AG09319 (cell line): ENCODE results near the gene FGD5.

ENCODE experiments used
- DNase-seq: peaks from one replicate; pipeline ENCODE4 v3.0.0-alpha.2; 2010; ENCODE audit warnings: low read depth; ENCODE audit errors: extremely low read depth
- TF ChIP-seq, protein P1 (sequence below): IDR thresholded peaks from 2 replicates; pipeline ENCODE4 v1.5.1; 2011; ENCODE audit warnings: low read depth, mild to moderate bottlenecking, inconsistent platforms, low read length, moderate library complexity

The FGD5 gene

DNA sequence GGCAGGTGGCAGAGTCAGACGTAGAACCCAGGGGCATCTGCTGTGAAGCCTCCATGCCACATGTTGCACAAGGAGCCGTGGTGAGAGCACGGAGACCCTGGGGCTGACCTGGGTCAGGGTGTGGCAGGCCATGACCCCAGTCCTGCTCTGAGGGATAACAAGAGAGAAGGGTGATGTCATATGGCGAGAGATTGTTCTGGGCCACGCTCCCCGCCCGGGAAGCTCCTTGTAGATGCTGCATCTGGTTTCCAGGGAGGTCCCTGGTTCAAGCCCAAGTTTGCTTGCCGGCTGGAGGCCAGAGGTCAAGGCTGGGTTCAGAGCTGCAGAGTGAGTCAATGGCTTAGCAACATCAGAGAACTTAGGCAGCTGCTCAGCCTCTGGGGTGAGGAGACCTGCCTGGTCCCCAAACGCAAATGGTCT lies 17.3 kb downstream of the FGD5 start:
- no peak for DNase-seq
- TF ChIP-seq, protein P1, sequence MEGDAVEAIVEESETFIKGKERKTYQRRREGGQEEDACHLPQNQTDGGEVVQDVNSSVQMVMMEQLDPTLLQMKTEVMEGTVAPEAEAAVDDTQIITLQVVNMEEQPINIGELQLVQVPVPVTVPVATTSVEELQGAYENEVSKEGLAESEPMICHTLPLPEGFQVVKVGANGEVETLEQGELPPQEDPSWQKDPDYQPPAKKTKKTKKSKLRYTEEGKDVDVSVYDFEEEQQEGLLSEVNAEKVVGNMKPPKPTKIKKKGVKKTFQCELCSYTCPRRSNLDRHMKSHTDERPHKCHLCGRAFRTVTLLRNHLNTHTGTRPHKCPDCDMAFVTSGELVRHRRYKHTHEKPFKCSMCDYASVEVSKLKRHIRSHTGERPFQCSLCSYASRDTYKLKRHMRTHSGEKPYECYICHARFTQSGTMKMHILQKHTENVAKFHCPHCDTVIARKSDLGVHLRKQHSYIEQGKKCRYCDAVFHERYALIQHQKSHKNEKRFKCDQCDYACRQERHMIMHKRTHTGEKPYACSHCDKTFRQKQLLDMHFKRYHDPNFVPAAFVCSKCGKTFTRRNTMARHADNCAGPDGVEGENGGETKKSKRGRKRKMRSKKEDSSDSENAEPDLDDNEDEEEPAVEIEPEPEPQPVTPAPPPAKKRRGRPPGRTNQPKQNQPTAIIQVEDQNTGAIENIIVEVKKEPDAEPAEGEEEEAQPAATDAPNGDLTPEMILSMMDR = no peak

DNA sequence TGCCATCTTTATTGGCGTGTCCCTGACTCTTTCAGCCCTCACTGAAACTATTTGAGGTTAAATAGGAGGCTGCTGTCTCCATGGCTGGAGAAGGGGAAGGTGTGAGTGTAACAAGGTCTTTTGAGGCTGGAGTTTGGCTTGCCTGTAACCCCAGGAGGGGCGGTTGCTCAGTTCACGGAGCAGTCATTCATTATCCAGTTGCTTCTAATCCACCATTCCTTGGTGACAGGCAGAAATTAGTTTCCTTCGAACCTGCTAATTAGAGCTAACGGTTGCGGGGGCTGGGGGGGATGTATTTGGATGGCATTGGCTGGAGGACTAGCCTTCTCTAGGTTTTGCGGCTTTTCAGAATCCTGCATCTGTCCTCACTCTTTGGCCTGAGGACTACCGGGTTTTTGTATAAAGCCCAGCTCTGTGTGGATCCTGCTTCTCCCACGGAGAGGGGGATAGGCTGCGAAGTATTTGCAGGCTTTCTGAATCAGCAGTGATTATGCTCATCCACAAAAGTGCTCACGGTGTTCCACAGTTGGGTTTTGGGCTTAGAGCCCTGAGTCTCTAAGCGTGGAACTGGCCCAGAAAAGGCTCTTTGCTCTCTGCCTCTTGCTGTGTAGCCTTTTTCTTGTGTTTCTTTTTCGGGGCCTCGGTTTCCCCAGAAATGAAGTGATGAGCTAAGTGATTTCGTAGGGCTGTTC lies 18.6 kb downstream of the FGD5 start:
- TF ChIP-seq, protein P1 = no peak
- no peak for DNase-seq

DNA sequence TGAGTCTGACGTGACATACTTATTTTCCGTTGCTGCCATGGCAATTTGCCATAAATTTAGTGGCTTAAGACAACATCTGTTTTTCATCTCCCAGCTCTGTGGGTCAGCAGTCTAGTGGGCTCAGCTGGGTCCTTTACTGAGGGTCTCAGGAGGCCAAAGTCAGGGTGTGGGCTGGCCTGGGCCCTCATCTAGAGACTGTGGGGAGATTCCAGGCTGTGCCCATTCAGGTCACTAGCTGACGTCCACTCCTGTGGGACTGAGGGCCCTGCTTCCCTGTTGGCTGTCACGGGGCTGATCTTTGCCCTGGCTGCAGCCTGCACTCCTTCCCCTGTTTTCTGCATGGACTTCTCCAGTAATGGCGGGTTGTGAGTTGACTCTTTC lies 19.1 kb downstream of the FGD5 start:
- DNase-seq = no peak
- TF ChIP-seq, protein P1 = no peak

DNA sequence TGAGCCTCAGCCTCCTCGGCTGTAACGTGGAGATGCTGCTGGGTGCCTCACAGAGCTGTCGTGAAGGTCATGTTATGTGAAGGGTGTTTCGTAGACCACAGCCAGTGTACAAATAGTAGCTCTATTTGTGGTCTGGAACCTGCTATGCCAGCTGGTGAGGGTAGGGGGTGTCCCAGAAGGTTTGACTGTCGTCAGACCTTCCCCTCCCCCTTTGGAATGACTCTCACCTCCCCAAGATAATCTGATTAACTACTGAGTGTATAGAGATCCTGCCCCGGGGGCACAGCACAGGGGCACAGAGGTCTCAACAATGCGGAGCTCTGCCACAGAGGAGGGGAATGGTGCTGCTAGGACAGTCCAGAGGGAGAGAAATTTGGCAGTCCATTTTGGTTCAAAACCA lies 20.5 kb downstream of the FGD5 start:
- no peak for DNase-seq
- TF ChIP-seq, protein P1 = no peak

DNA sequence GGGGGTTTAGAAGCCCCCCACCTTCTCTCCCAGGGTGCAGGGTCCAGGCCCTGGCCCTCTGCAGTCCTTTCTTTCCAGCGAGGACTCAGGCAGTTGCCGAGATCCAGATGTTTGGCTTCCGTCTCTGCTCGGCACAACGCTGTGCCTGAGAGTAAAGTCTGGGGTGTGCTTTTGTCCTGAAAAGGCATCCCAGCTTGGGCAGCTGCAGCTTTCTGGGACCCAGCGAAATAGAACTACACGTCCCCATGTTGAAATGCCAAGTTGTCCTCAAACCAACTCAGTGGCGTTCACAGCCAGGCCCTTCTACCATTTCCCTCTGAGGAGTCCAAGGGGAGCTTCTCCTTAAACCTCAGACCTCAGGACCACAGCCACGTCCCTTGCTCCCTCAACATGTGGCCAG lies 23.1 kb downstream of the FGD5 start:
- TF ChIP-seq, protein P1 = no peak
- DNase-seq = no peak

DNA sequence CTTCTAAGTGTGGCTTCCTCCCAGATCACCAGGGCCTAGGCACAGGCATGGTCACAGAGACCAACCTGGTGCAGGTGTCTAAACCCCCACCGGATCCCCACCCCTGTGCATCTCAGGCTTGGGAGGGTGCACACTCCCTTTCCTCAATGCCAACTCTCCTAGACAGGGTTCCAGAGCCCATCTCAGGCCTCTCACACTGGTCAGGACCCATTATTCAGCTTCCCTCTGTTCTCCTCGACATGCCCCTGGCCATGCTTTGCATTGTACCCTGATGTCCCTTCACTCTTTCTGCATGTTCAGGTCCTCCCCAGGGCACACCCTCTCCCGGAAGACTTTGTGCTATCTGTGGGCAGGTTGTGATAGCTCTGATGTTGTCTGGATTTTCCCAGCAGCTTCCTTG lies 23.5 kb downstream of the FGD5 start:
- TF ChIP-seq, protein P1 = no peak
- no peak for DNase-seq

DNA sequence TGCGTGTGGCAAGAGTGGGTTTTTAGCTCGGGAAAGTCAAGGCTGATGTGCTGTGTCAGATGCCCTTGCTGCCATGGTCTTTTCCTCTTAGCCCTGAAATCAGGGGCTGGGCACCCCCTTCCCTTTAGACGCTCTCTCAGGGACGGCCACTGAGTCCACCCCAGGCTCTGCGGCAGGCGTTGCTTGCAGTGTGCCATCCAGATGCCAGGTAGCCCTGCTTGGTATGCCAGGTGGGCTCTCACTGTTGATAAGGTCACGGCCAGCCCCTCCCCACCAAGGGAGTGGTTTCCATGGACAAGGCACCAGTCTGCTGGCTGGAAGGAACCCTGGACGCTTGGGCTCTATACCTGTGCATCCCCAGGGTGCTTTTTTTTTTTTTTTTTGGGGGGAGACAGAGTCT lies 24.6 kb downstream of the FGD5 start:
- DNase-seq = no peak
- TF ChIP-seq, protein P1 = no peak
